DND-41 (cell line): ENCODE results near the gene SMIM21.

Source experiments
- CTCF ChIP-seq: IDR thresholded peaks from 2 replicates; pipeline ENCODE4 v1.5.1; 2012; ENCODE audit warnings: borderline replicate concordance, low read length, moderate library complexity, mild to moderate bottlenecking; ENCODE audit not compliant: poor library complexity, severe bottlenecking; ENCODE audit errors: extremely low read depth
- EZH2 ChIP-seq: IDR thresholded peaks from 3 replicates; pipeline ENCODE4 v1.6.1; 2012; ENCODE audit warnings: borderline replicate concordance, low read depth, mild to moderate bottlenecking, moderate library complexity, low read length, inconsistent platforms; ENCODE audit not compliant: severe bottlenecking

- TF ChIP-seq CTCF (no peak), EZH2 (no peak)
These were observed 47.7 kb upstream of the SMIM21 start for GRCh38 chr18:75475228-75475627.
